Measurements from ENCODE around the gene CDC20B. TPM values are rescaled to one million over a fixed set of nuclear protein-coding genes. Genes with fewer than 3 reads are reported as not detected.

The CDC20B gene
- total and polyA plus RNA-seq, 2 of the 8 experiments (the other 6 are each of a cell fraction or from before 2014, with no cell fraction given) = 0.06 TPM; not detected in 1

- TF ChIP-seq CHD7 (IDR thresholded peaks at IDR 0.05; ENCODE audit: insufficient replicate concordance, low read length) (no peak), KDM1A (IDR thresholded peaks at IDR 0.05; ENCODE audit: borderline replicate concordance, low read length) (no peak), E2F6 (IDR thresholded peaks at IDR 0.05) (no peak), JUND (IDR thresholded peaks at IDR 0.05; ENCODE audit: low read length) (no peak), KDM5A (IDR thresholded peaks at IDR 0.05; ENCODE audit: low read length) (no peak), TAF7 (optimal IDR thresholded peaks at IDR 0.05; ENCODE audit: borderline replicate concordance, low read depth, low read length) (no peak), BCL11A (IDR thresholded peaks at IDR 0.05; ENCODE audit: low read depth in 2 of 2, low read length in 2 of 2) (no peak), JUN (IDR thresholded peaks at IDR 0.05; ENCODE audit: low read depth, low read length) (no peak), SP2 (IDR thresholded peaks at IDR 0.05; ENCODE audit: low read length) (no peak), POLR2A (IDR thresholded peaks at IDR 0.05; ENCODE audit: control extremely low read depth in 1 of 2, low read depth in 2 of 2, low read length in 2 of 2) (no peak), TAF1 (IDR thresholded peaks at IDR 0.05; ENCODE audit: low read depth, low read length) (no peak), CEBPB (IDR thresholded peaks at IDR 0.05; ENCODE audit: low read depth, low read length) (no peak)
Observed at GRCh38 chr5:55063220-55063863, 109.6 kb downstream of the CDC20B start (continued).

All from H1 (cell line).